ENCODE data around the gene DRC7.

DNA sequence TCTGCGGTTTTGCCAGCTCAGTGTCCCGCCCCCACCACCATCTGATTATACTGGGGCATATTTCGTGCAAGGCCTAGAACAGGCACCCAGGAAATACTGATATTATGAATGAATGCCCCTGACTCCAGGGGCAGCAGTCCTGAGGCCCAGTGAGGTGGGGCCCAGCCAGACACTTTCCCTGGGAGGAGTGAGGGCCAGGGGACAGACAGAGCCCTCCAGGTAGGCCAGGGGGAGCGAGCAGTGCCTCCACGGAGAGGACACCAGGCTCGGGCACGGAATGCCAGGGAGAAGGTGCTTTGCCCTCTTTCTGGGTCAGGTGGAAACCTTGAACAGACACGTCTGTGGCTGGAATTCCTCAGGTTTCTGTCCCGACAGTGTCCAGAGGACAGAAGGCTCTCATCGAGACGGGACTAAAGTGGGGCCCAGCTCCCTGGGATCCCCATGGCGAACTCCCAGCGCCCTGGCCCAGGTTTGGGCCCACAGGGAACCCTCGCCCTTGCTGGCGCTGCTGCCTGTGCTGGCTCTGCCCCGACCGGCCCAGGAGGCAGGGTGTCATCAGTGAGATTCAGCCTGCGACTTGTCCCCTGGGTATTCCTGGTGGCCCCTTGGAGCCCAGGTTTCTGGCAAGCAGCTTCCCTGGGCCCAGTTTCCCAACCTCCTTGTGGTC is 45.3 kb downstream of the DRC7 start:
- TF ChIP-seq EZH2 (IDR thresholded peaks at IDR 0.05; ENCODE audit: insufficient read depth, poor library complexity, severe bottlenecking) (no peak), EZH2phosphoT487 (IDR thresholded peaks at IDR 0.05; ENCODE audit: insufficient read depth, low read depth) (no peak)

Data from GM23248 (cell line).